Measurements from ENCODE around the gene ELN.

GRCh38 chr7:74101061-74101681, 73.2 kb downstream of the ELN start:
- TF ChIP-seq RAD21 (IDR thresholded peaks at IDR 0.05; ENCODE audit: low read depth) = no peak
- TF ChIP-seq FOXM1 (IDR thresholded peaks at IDR 0.05; ENCODE audit: borderline replicate concordance, low read depth) = no peak
- TF ChIP-seq TCF12 (IDR thresholded peaks at IDR 0.05; ENCODE audit: low read depth) = no peak
- no peak for TF ChIP-seq EGR1 (IDR thresholded peaks at IDR 0.05)
- TF ChIP-seq CREB1 (IDR thresholded peaks at IDR 0.05; ENCODE audit: low read depth) = no peak
- TF ChIP-seq ZBTB7A (IDR thresholded peaks at IDR 0.05; ENCODE audit: low read depth) = no peak
- TF ChIP-seq MAX (IDR thresholded peaks at IDR 0.05) = no peak
- no peak for TF ChIP-seq EP300 (IDR thresholded peaks at IDR 0.05; ENCODE audit: borderline replicate concordance)
- no peak for TF ChIP-seq USF1 (IDR thresholded peaks at IDR 0.05)
